ENCODE measurements around the gene DYSF.

The DYSF gene

GRCh38 chr2:71699428-71699827 is 246.1 kb downstream of the DYSF start:
- DNase-seq: no peak

GRCh38 chr2:71700041-71700657 is 246.8 kb downstream of the DYSF start:
- no peak for DNase-seq

- DNase-seq: no peak
These were observed 247.5 kb downstream of the DYSF start for GRCh38 chr2:71700658-71701397.

GRCh38 chr2:71702071-71702970 is 249.0 kb downstream of the DYSF start:
- no peak for DNase-seq

GRCh38 chr2:71702971-71703898 is 249.9 kb downstream of the DYSF start:
- DNase-seq: no peak

- no peak for DNase-seq
These were observed 250.8 kb downstream of the DYSF start for GRCh38 chr2:71704131-71704561.

- no peak for DNase-seq
These were observed 251.3 kb downstream of the DYSF start for GRCh38 chr2:71704688-71705087.

- DNase-seq: no peak
These were observed 252.0 kb downstream of the DYSF start for GRCh38 chr2:71705171-71705960.

- no peak for DNase-seq
These were observed 252.8 kb downstream of the DYSF start for GRCh38 chr2:71706121-71706520.

GRCh38 chr2:71706836-71707235 is 253.5 kb downstream of the DYSF start:
- DNase-seq: no peak

GRCh38 chr2:71710367-71711132 is 257.2 kb downstream of the DYSF start:
- DNase-seq: no peak

- peak; percentile 65 for DNase-seq
These were observed 257.9 kb downstream of the DYSF start for GRCh38 chr2:71711133-71711855.

GRCh38 chr2:71712158-71712818 is 258.9 kb downstream of the DYSF start:
- DNase-seq: no peak

GRCh38 chr2:71713581-71714580 is 260.5 kb downstream of the DYSF start:
- DNase-seq: no peak

GRCh38 chr2:71714601-71715240 is 261.4 kb downstream of the DYSF start:
- no peak for DNase-seq

GRCh38 chr2:71715241-71715750 is 261.9 kb downstream of the DYSF start:
- no peak for DNase-seq

GRCh38 chr2:71715951-71716696 is 262.8 kb downstream of the DYSF start:
- DNase-seq: no peak

All from fibroblast of upper back skin (primary cell).